Transverse colon (tissue), 4 donors: Measurements from ENCODE around the gene DYNLT5. TPM values are rescaled to one million over a fixed set of nuclear protein-coding genes. Genes with fewer than 3 reads are reported as not detected.

Experiments
- DNase-seq: peaks from one replicate; pipeline ENCODE4 v3.0.0-alpha.2; 2019
- H3K27ac ChIP-seq, 4 donors: fragments of 200-600 bp; sonication (generic); 2 replicates each; pipeline ENCODE4 v1.5.1; 2016 to 2018; ENCODE audit warnings: inconsistent platforms in 4 of 4
- H3K27me3 ChIP-seq: fragments of 200-600 bp; sonication (generic); 2 replicates; pipeline ENCODE4 v1.5.1; 2017; ENCODE audit warnings: inconsistent platforms
- H3K36me3 ChIP-seq, 4 donors: fragments of 200-600 bp; sonication (generic); 2 replicates each; pipeline ENCODE4 v1.5.1; 2017 to 2019; ENCODE audit warnings: inconsistent platforms in 4 of 4
- H3K4me1 ChIP-seq, 4 donors: fragments of 200-600 bp; sonication (generic); 2 replicates each; pipeline ENCODE4 v1.5.1; 2017 to 2020; ENCODE audit warnings: inconsistent platforms in 4 of 4
- H3K4me3 ChIP-seq, 4 donors: fragments of 200-600 bp; sonication (generic); 1 replicate in 1 of 4; 2 replicates in 3 of 4; pipeline versions ENCODE4 v1.5.1 to v1.6.1; 2017 to 2019; ENCODE audit warnings: inconsistent platforms in 4 of 4
- H3K9me3 ChIP-seq, 2 donors: fragments of 200-600 bp; sonication (generic); 2 replicates each; pipeline ENCODE4 v1.5.1; 2017 to 2019; ENCODE audit warnings: inconsistent platforms in 2 of 2
- CTCF ChIP-seq, 5 experiments: fragments of 200-600 bp in 3 of 5; fragments of 450-650 bp in 2 of 5; sonication (generic) in 3 of 5; IDR thresholded peaks; 1 replicate in 2 of 5; 2 replicates in 3 of 5; pipeline ENCODE4 v1.5.1; 2016 to 2017; ENCODE audit warnings: antibody characterized with exemption in 5 of 5, inconsistent platforms in 3 of 5, mild to moderate bottlenecking in 2 of 5, moderate library complexity in 1 of 5
- EP300 ChIP-seq: sonication (generic); formaldehyde crosslinking; IDR thresholded peaks from one replicate; pipeline ENCODE4 v1.6.1; 2017; ENCODE audit warnings: antibody characterized with exemption, low read depth
- POLR2A ChIP-seq: fragments of 450-650 bp; IDR thresholded peaks from one replicate; pipeline ENCODE4 v1.6.1; 2016; ENCODE audit warnings: antibody characterized with exemption, mild to moderate bottlenecking, moderate library complexity
- POLR2AphosphoS5 ChIP-seq, 3 donors: sonication (generic); formaldehyde crosslinking; IDR thresholded peaks; one replicate each; pipeline ENCODE4 v1.6.1; 2016; ENCODE audit warnings: antibody characterized with exemption in 3 of 3
- WGBS, 2 donors: methylation state at CpG; one replicate each; pipeline ENCODE4 v1.1.5; 2018; ENCODE audit warnings: low coverage in 1 of 2; 5-methylcytosine and 5-hydroxymethylcytosine counted together
- in situ Hi-C, 4 donors: fragments of 200-750 bp; cut with MboI; loops; one replicate each; pipeline versions ENCODE4 v1.15.0 to v1.15.1; 2017; ENCODE audit warnings: low sequenced_read_pairs in 3 of 4, low pct_ligation_motif_present in 1 of 4, low pct_unique_long_range_greater_than_20kb in 1 of 4
- intact Hi-C: fragments of 100-400 bp; cut with DNase I; formaldehyde crosslinking; loops from one replicate; pipeline ENCODE4 v1.15.1; 2023; ENCODE audit warnings: low total_unique reads
- total RNA-seq, 4 donors: library from RNA; depleted of rRNA; stranded (reverse); fragments of >200 nt; gene quantifications; one replicate each; pipeline ENCODE4 v1.1.0, GENCODE V29; 2016

DYNLT5 gene
- total RNA-seq, 4 donors from 2014 or later = 0.48 to 0.96 TPM; not detected in 2

GRCh38 chr1:66824771-66825170 is 72.5 kb downstream of the DYNLT5 start:
- DNase-seq = no peak
- Histone ChIP-seq H3K27ac (no peak overlapping the region), H3K36me3 (no peaks in the 10 kb centered on the region), H3K4me3 (no peak overlapping the region), H3K9me3 (no peaks in the 10 kb centered on the region), H3K27me3 (no peaks in the 10 kb centered on the region), H3K4me1 (no peaks in the 10 kb centered on the region)
- TF ChIP-seq EP300 = no peak
- no peak for TF ChIP-seq POLR2A
- no peak for TF ChIP-seq POLR2AphosphoS5 (IDR thresholded peaks at IDR 0.05)
- TF ChIP-seq CTCF (IDR thresholded peaks at IDR 0.05) = no peak
- 97% methylated on average over 1 of the region's 1 CpG; no CpG with 5 or more reads in 1 of the 2 donors for WGBS, 2 donors
- intact Hi-C loops (no loop called here), in situ Hi-C loops (no loop called here)

Other genes starting within 250 kb of the DYNLT5 start
- gene SGIP1, start 218.3 kb upstream of the DYNLT5 start, total RNA-seq = 1 to 10 TPM in 2 of 4 donors, not detected in 2; 1.4 to 1.8 TPM
- 1 to 10 TPM in 2 of 4 donors, not detected in 2; 1.3 to 8.3 TPM for gene INSL5, start 48.8 kb downstream of the DYNLT5 start, total RNA-seq
- 10 to 100 TPM in 2 of 4 donors, 1 to 10 TPM in 2; 6.2 to 26.5 (median 16.8) TPM for gene DNAI4, start 172.4 kb downstream of the DYNLT5 start, total RNA-seq
- 10 to 100 TPM; 32.6 to 85.7 (median 65.2) TPM for gene MIER1, start 172.5 kb downstream of the DYNLT5 start, total RNA-seq